LoVo (cell line): ENCODE measurements around the gene H2BK1.

Experiments used
- DNase-seq: peaks from one replicate; pipeline ENCODE4 v3.0.0-alpha.2; 2016; ENCODE audit warnings: low spot score

H2BK1 gene

DNA sequence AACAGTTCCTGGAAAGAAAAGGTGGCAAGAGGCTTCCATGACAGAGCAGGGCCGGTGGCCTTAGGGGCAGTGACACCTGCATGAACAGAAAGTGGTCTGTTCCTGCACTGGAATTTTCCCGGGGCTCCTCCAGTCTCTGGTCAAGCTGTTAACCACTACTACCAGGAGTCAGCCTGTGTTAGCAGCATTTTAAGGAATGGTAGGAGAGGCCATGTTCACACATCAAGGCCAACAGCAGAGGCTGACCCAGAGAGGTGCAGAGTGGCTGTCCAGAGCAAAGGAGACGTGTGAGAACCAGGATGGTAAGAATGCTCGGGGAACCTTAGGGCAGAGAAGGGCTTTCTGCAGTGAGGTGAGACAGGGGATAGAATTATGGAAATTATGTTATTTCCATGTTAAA is 8.5 kb downstream of the H2BK1 start:
- no peak for DNase-seq

DNA sequence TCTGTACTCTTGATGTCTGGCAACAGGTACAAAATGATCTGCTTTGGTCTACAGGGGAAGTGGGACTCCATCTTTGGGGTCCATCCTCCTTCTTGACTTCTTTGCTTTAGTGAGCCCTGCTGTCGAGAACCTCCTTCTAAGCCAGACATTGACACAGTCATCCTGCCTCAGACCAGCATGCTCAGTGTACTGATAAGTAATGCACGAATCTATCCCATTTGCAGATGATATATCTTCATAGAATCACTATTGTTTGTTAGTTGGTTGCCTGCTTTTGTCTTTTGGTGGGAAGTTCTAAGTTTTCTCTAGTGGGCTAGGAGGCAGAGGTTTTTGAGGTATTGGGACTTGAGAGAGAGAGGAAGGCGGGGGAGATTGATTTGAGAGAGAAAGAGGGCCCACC is 8.9 kb downstream of the H2BK1 start:
- DNase-seq, result no peak

GRCh38 chr7:151198945-151199848 is 11.1 kb downstream of the H2BK1 start:
- no peak for DNase-seq

DNA sequence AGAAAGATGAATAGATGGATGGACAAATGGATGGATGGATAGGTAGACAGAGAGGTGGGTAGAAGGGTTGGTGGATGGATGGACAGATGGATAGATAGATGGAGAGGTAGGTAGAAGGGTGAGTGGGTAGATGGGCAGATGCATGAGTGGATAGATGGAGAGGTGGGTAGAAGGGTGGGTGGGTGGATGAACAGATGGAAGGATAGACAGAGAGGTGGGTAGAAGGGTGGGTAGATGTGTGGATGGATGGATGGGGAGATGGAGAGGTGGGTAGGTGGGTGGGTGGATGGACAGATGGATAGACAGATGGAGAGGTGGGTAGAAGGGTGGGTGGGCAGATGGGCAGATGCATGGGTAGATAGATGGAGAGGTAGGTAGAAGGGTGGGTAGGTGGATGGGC is 12.4 kb downstream of the H2BK1 start:
- DNase-seq, result no peak

DNA sequence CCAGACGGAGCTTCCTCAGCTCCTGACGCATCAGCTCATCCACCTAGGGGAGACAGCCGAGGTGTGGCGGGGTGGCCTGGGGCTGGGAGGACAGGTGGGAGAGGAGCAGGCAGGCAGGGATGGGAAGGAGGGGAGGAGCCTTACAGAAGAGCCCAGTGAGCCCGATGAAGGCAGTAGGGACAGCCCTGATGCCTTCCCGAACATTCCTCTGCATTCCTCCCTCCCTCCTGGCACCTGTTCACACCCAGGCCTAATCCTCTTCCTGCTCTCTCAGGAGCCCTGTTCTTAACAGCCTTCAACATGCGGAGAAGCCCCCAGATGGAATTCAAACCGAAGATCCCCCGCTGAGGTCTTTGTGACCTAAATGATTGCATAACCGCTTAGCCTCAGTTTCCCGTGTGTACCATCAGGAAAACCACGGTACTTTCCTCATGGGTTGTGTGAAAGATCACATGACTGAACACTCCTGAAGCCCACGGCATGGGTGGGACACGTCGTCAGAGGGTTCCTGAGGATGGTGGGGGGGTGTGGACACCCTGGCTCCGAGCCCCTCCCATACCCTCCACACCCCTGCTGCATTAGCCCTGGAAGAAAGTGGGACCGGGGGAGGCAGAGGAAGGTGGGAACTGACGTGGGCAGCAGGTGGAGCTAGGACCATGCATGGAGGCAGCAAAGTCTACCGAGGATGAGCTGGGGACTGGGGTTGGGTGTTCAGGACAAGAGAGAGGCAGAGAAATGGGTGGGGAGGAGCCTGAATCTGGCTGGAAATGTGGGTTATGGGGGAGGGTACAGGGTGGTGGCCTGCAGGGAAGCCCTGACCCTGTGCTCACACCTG is 14.5 kb downstream of the H2BK1 start:
- DNase-seq, result no peak

GRCh38 chr7:151194188-151194587 is 16.1 kb downstream of the H2BK1 start:
- no peak for DNase-seq

DNA sequence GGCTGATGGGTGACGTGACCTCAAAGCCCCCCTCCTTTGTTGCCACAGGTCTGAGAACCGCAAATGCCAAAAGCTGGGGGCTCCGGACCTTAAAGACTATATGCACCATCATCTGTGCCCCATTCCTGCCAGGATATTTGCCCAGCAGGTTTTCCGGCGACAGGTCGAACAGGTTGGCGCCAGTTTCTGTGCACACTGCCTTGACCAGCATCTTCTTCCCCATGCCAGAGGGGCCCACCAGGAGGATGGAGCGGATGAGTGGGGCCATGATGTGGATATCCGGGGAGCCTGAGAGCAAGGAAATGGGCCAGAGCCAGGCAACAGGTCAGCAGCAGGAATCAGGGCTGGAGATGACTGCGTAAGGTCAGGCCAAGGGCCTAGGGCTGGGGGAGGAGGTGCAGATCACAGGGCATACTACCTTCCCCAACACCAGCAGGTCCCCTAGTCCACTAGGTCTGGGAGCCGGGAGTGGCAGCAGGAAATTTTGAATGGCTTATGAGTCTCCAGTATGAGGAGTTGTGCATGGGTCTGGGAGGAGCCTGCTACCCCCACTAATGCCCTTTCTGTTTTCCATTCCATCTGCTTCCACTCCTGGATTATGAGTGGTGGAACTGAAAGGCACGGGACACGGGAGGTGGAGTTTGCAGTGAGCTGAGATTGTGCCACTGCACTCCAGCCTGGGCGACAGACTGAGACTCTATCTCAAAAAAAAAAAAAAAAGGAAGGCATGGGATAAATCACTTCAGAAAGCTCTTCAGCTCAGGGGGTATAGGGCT is 16.9 kb downstream of the H2BK1 start:
- no peak for DNase-seq

DNA sequence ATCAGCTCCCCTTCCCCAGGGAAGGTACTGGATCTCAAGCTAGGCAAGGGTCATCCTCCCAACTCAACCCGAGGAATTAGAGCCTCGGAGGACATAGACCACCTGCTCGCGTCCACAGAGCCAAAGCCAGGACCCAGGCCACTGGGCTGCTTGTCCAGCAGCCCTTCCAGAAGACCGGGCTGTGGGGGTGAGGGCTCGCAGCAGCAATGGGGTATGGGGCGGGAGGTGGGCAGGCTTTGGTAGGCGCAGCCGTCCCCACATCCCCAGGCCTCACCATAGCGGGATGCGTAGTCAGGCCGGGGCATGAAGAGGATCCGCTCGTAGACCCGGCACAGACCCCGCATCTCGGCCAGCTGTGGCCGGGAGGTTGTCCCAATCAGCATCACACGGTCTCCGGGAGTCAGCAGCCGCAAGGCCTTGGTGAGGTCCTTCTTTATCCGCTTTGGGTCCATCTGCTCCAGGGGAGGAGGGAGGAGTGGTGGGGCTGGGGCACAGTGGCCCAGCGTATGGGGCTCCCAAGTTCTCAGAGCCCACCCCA is 18.2 kb downstream of the H2BK1 start:
- no peak for DNase-seq

DNA sequence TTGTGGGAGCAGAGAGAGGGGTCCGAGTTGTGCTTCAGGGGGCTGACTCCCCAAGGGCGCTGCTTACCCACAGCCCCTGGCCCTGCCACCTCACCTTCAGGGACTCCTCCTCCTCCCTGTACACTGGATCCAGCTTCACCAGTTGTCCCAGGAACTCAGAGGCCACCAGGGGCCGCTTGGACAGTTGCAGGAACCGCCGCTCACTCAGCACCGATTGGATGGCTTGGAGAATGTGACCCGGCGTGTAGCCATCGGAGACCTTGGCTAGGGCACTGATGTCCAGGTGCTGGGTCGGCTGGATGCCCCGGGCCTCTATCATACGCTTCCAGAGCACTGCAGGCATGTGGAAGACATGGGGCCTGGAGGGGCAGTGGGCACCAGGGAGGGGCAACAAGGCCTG is 18.7 kb downstream of the H2BK1 start:
- no peak for DNase-seq

GRCh38 chr7:151189038-151189437 is 21.2 kb downstream of the H2BK1 start:
- DNase-seq, result no peak

DNA sequence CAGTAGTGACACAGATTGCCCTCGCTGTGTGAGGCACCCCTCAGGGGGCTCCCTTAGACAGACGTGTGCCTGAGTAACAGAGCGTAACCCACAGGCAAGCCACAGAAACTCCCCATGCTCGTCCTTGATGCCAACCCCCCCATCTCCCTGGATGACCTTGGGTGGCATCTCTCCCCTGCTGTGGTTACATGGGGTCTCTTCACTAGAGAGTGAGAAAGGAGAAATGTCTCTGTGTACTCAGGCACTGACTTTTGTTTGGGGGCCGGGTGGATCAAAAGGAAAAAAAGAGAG is 22.1 kb downstream of the H2BK1 start:
- DNase-seq, result no peak

GRCh38 chr7:151187409-151188251 is 22.7 kb downstream of the H2BK1 start:
- DNase-seq, result no peak

- DNase-seq, result no peak
These were observed 23.5 kb downstream of the H2BK1 start, which contains the start of gene ASB10 for GRCh38 chr7:151186640-151187408. ASB10 (minus strand) TSS chr7:151187250; CDS start chr7:151187130, 120 bp downstream.

DNA sequence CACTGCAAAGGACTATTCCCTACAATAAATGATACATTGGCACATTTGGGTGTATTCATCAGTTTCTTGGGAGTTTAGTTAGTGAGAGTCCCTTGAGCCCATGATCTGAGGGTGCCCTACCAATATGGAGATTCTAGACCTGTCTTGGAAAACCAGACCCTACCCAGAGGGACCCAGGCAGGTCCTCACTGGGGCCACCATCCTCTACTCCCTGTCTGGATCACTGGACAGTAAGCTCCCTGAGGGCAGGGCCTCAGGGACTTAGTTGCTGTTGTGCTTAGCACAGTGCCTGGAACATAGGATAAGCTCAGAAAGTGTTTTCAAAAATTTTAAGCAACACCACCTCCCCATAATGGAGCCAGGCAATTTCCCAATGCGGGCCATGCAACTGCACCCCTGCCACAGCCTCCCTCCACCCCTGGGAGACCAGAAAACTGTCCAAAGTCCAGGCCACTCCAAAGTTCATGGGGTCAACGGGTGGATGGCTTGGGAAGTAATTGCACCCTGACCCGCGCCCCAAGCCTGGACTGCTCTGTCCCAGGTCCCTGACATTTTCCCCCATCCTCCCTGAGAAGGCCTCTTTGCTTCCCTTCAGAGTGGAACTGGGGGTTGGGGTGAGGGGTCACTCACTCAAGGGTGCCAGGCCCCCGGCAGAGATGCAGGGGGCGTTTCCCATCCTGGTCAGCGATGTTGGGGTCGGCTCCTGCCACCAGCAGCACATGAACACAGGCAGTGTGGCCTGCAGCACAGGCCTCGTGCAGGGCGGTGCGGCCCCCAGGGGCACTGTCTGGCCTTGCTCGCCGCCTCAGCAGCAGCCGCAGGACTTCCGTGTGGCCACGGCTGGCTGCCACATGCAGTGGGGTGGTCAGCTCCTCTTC is 24.3 kb downstream of the H2BK1 start:
- DNase-seq, result no peak

- no peak for DNase-seq
These were observed 29.3 kb downstream of the H2BK1 start for GRCh38 chr7:151181011-151181431.

GRCh38 chr7:151179946-151180345 is 30.3 kb downstream of the H2BK1 start:
- no peak for DNase-seq

DNA sequence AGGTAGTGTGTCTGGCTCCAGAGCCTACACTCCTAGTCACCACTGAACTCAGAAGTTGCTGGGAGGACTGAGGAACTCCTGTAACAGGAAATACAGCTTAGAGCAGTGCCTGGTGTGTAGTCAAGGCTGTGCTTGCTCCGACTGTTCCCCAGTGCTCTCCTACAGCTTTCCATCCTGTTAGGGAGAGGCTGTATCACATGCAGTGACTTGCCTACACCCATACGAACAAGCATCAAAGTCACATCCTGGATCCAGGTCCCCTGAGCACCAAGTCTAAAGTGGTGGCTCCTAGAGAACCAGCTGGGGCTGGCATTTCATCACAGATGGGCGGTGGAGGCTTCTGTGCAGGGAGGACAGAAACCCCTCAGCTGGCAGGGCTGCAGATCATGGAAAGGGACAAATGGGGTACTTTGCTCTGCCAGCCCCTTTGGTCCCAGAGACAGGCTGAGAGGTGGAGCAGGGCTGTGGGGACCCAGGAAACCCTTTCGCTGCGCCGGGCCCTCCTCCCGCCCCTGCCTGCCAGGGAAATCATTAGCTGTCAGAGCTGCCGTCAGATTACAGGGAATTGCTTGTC is 30.9 kb downstream of the H2BK1 start:
- DNase-seq, result no peak

DNA sequence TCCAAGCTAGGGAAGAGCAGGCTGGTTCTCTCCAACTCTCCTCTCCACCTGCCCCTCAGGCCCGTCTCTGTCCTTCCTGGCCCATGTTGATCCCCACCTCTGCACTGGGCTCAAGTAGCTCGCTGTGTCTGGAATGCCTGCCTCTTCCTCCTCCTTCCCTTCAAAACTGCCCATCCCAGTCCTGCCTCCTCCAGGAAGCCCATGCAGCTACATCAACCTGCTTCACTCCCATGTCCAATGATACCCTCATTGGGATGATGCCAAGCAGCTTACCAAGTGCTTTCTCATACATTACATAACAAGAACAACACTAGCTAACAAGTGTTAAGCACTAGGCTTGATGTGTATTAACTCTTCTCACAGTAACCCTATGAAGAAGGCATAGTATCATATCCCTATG is 31.5 kb downstream of the H2BK1 start:
- no peak for DNase-seq

- no peak for DNase-seq
These were observed 32.1 kb downstream of the H2BK1 start for GRCh38 chr7:151178236-151178635.
